CD14-positive monocyte (primary cell): ENCODE measurements around the gene CNNM1. TPM values are rescaled to one million over a fixed set of nuclear protein-coding genes. Genes with fewer than 3 reads are reported as not detected.

Experiments
- DNase-seq, 3 donors: peaks; one replicate each; pipeline ENCODE4 v3.0.0-alpha.2; 2011 to 2022
- H2AFZ ChIP-seq: 2 replicates; pipeline ENCODE4 v1.6.0; 2012; ENCODE audit warnings: mild to moderate bottlenecking, low read depth, low read length, inconsistent platforms; ENCODE audit not compliant: insufficient read depth, poor library complexity, severe bottlenecking
- H3K27ac ChIP-seq, 2 donors: 1 replicate in 1 of 2; 2 replicates in 1 of 2; pipeline ENCODE4 v1.5.1; 2012 to 2013; ENCODE audit warnings: low read length in 2 of 2, control low read depth in 1 of 2, inconsistent platforms in 1 of 2, low read depth in 1 of 2, mild to moderate bottlenecking in 1 of 2
- H3K27me3 ChIP-seq, 2 donors: one replicate each; pipeline versions ENCODE4 v1.6.0 to v1.6.1; 2011 to 2013; ENCODE audit warnings: low read length in 2 of 2; ENCODE audit not compliant: control insufficient read depth in 2 of 2, insufficient read depth in 2 of 2
- H3K36me3 ChIP-seq, 2 donors: replicated peaks in 1 of 2; 1 replicate in 1 of 2; 2 replicates in 1 of 2; pipeline versions ENCODE4 v1.5.1 to v1.6.1; 2012 to 2013; ENCODE audit warnings: low read length in 2 of 2, control low read depth in 1 of 2, inconsistent platforms in 1 of 2, mild to moderate bottlenecking in 1 of 2; ENCODE audit not compliant: insufficient read depth in 2 of 2, control insufficient read depth in 1 of 2
- H3K4me1 ChIP-seq, 2 donors: 1 replicate in 1 of 2; 2 replicates in 1 of 2; pipeline versions ENCODE4 v1.5.1 to v1.6.1; 2012 to 2013; ENCODE audit warnings: low read length in 2 of 2, control low read depth in 1 of 2, inconsistent platforms in 1 of 2, mild to moderate bottlenecking in 1 of 2, moderate library complexity in 1 of 2; ENCODE audit not compliant: insufficient read depth in 2 of 2, control insufficient read depth in 1 of 2
- H3K4me2 ChIP-seq: replicated peaks from 2 replicates; pipeline ENCODE3; 2012; ENCODE audit warnings: low read length, moderate library complexity, mild to moderate bottlenecking; ENCODE audit not compliant: poor library complexity, severe bottlenecking; ENCODE audit errors: extremely low read depth
- H3K4me3 ChIP-seq, 3 experiments: fragments of 200-600 bp in 1 of 3; sonication (generic) in 1 of 3; replicated peaks in 1 of 3; 1 replicate in 2 of 3; 2 replicates in 1 of 3; pipeline ENCODE4 v1.5.1; 2011 to 2013; ENCODE audit warnings: low read length in 3 of 3, mild to moderate bottlenecking in 3 of 3, control low read depth in 2 of 3, low read depth in 2 of 3, inconsistent platforms in 1 of 3, moderate library complexity in 1 of 3
- H3K79me2 ChIP-seq: 2 replicates; pipeline ENCODE4 v1.6.0; 2012; ENCODE audit warnings: mild to moderate bottlenecking, control low read depth, inconsistent platforms, low read length, moderate library complexity; ENCODE audit not compliant: insufficient read depth
- H3K9ac ChIP-seq: 2 replicates; pipeline ENCODE4 v1.6.0; 2017; ENCODE audit warnings: low read length, mild to moderate bottlenecking; ENCODE audit not compliant: insufficient read depth, poor library complexity, severe bottlenecking
- H3K9me3 ChIP-seq, 2 donors: replicated peaks in 1 of 2; 1 replicate in 1 of 2; 2 replicates in 1 of 2; pipeline versions ENCODE4 v1.5.1 to v1.6.1; 2012 to 2013; ENCODE audit warnings: low read length in 2 of 2, control low read depth in 1 of 2; ENCODE audit not compliant: control insufficient read depth in 1 of 2, insufficient read depth in 1 of 2
- H4K20me1 ChIP-seq: 2 replicates; pipeline ENCODE4 v1.6.0; 2012; ENCODE audit warnings: mild to moderate bottlenecking, low read length, control low read depth, moderate library complexity; ENCODE audit not compliant: insufficient read depth
- H3K27ac Mint-ChIP-seq, 7 donors: one replicate each; pipeline ENCODE4 v1.8.0; 2020; ENCODE audit warnings: mild to moderate bottlenecking in 7 of 7, mixed read lengths in 7 of 7, moderate library complexity in 6 of 7, inconsistent platforms in 2 of 7
- H3K27me3 Mint-ChIP-seq, 3 donors: one replicate each; pipeline ENCODE4 v1.8.0; 2021 to 2022; ENCODE audit warnings: low read depth in 3 of 3, mild to moderate bottlenecking in 3 of 3, mixed read lengths in 3 of 3, moderate library complexity in 3 of 3, inconsistent platforms in 1 of 3
- H3K36me3 Mint-ChIP-seq, 2 donors: one replicate each; pipeline ENCODE4 v1.8.0; 2020; ENCODE audit warnings: mixed read lengths in 2 of 2, inconsistent platforms in 1 of 2, mild to moderate bottlenecking in 1 of 2
- H3K4me1 Mint-ChIP-seq: one replicate; pipeline ENCODE4 v1.8.0; 2020; ENCODE audit warnings: mild to moderate bottlenecking, mixed read lengths
- H3K4me3 Mint-ChIP-seq, 2 donors: one replicate each; pipeline ENCODE4 v1.8.0; 2020; ENCODE audit warnings: mild to moderate bottlenecking in 2 of 2, mixed read lengths in 2 of 2, moderate library complexity in 1 of 2
- H3K9me3 Mint-ChIP-seq, 7 donors: one replicate each; pipeline ENCODE4 v1.8.0; 2020 to 2022; ENCODE audit warnings: mixed read lengths in 7 of 7, mild to moderate bottlenecking in 6 of 7, moderate library complexity in 6 of 7, inconsistent platforms in 2 of 7
- WGBS: methylation state at CpG from one replicate; pipeline ENCODE4 v1.1.5; 2013; ENCODE audit warnings: missing lambda C conversion rate; ENCODE audit not compliant: insufficient coverage; 5-methylcytosine and 5-hydroxymethylcytosine counted together
- intact Hi-C, 2 donors: fragments of 100-400 bp; cut with micrococcal nuclease; formaldehyde crosslinking; loops; one replicate each; pipeline versions ENCODE4 v1.15.0 to v1.15.1; 2023
- polyA plus RNA-seq, 3 donors: library from polyadenylated mRNA; depleted of rRNA in 1 of 3; unstranded in 2 of 3; stranded (reverse) in 1 of 3; fragments of 300-500 nt in 2 of 3; fragments of >200 nt in 1 of 3; fragmentation: Illumina TruSeq in 2 of 3; gene quantifications; 1 replicate in 2 of 3; 2 replicates in 1 of 3; pipeline ENCODE4 v1.2.3, GENCODE V29; 2012 to 2021
- TF ChIP-seq, protein P1 (sequence below): fragments of 200-600 bp; IDR thresholded peaks from one replicate; pipeline ENCODE4 v1.8.0; 2022; ENCODE audit warnings: antibody characterized with exemption, mild to moderate bottlenecking

The CNNM1 gene
- polyA plus RNA-seq, 3 donors, result not detected

DNA sequence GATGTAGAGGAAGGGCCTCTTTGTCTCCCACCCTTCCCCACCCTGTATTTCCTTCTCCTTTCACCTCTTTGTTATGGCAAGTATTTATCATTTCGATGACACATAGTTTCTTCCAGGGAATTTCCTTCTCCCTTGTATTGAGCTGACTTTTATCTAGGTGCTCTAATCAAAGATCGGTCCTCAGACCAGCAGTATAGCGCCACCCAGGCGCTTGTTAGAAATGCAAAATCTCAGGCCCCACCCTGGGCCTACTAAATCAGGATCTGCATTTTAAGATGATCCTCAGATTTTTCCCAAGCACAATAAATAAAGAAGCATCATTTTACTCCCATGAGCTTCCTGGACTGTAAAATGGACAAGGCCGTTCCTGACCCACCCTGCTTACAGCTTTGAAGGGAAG is 113.2 kb downstream of the CNNM1 start:
- Mint-ChIP-seq H3K9me3 (no peaks in the 10 kb centered on the region), H3K4me1 (no peaks in the 10 kb centered on the region)
- no peak for DNase-seq

DNA sequence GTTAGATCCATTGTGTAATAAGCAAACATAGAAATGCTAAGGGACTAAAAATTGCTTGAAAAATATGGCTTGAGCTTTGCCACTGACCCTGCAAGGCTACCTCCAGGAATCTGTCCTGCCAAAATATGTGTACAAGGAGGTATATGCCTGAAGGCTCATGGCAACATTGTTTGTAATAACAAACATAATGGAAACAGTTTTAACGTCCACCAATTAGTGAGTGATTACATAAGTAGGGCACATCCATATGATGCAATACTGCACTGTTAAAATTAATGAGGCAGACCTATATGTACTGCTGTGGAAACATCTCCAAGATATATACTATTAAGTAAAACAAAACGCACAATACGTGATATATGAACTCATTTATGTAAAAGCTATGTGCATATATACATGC is 114.3 kb downstream of the CNNM1 start:
- peaks cover 0 to 2% of the 10 kb centered on the region in 2 donors for H3K36me3 ChIP-seq

More for the DNA sequence above, 113.2 kb downstream of the CNNM1 start:
- Histone ChIP-seq H3K27me3 (no peaks in the 10 kb centered on the region), H3K4me1 (no peaks in the 10 kb centered on the region), H3K36me3 (peaks cover 0 to 3% of the 10 kb centered on the region in 2 donors), H3K27ac (no peak overlapping the region), H3K4me2 (no peak overlapping the region), H3K79me2 (no peaks in the 10 kb centered on the region), H4K20me1 (no peaks in the 10 kb centered on the region), H2AFZ (no peak overlapping the region), H3K4me3 (no peak overlapping the region), H3K9ac (no peak overlapping the region), H3K9me3 (no peaks in the 10 kb centered on the region)
- TF ChIP-seq, protein P1, sequence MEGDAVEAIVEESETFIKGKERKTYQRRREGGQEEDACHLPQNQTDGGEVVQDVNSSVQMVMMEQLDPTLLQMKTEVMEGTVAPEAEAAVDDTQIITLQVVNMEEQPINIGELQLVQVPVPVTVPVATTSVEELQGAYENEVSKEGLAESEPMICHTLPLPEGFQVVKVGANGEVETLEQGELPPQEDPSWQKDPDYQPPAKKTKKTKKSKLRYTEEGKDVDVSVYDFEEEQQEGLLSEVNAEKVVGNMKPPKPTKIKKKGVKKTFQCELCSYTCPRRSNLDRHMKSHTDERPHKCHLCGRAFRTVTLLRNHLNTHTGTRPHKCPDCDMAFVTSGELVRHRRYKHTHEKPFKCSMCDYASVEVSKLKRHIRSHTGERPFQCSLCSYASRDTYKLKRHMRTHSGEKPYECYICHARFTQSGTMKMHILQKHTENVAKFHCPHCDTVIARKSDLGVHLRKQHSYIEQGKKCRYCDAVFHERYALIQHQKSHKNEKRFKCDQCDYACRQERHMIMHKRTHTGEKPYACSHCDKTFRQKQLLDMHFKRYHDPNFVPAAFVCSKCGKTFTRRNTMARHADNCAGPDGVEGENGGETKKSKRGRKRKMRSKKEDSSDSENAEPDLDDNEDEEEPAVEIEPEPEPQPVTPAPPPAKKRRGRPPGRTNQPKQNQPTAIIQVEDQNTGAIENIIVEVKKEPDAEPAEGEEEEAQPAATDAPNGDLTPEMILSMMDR, result no peak
- no peak overlapping the region for H3K4me3 Mint-ChIP-seq
- intact Hi-C loops, result no loop called here
- no peak overlapping the region for H3K27ac Mint-ChIP-seq
- peaks cover 6 to 7% of the 10 kb centered on the region in 2 donors for H3K36me3 Mint-ChIP-seq
- WGBS, result 100% methylated on average over 2 of the region's 5 CpGs
- H3K27me3 Mint-ChIP-seq, result peaks cover 0 to 2% (median 0%) of the 10 kb centered on the region in 3 donors

More for the DNA sequence above, 114.3 kb downstream of the CNNM1 start:
- Mint-ChIP-seq H3K36me3 (peaks cover 3% of the 10 kb centered on the region in 2 donors), H3K27ac (no peak overlapping the region), H3K4me1 (no peaks in the 10 kb centered on the region), H3K9me3 (no peaks in the 10 kb centered on the region), H3K4me3 (no peak overlapping the region), H3K27me3 (peaks cover 0 to 2% (median 0%) of the 10 kb centered on the region in 3 donors)
- Histone ChIP-seq H3K27ac (no peak overlapping the region), H3K27me3 (no peaks in the 10 kb centered on the region), H3K9ac (no peak overlapping the region), H3K4me1 (no peaks in the 10 kb centered on the region), H3K9me3 (no peaks in the 10 kb centered on the region), H3K4me2 (no peak overlapping the region), H3K79me2 (no peaks in the 10 kb centered on the region), H2AFZ (no peak overlapping the region), H4K20me1 (no peaks in the 10 kb centered on the region), H3K4me3 (no peak overlapping the region)
- TF ChIP-seq, protein P1, result no peak
- no peak for DNase-seq
- no CpG with 5 or more reads among the region's 3 CpGs for WGBS
- intact Hi-C loops, result no loop called here

Other genes with a start within 250 kb of the CNNM1 start
- gene HPSE2, start 93.5 kb upstream of the CNNM1 start, polyA plus RNA-seq, result not detected
- gene GOT1, start 101.3 kb downstream of the CNNM1 start, polyA plus RNA-seq, result 10 to 100 TPM in 1 of 3 donors, 1 to 10 TPM in 2; 2.6 to 10.4 (median 8.2) TPM
- not detected for gene NKX2-3, start 203.6 kb downstream of the CNNM1 start, polyA plus RNA-seq